SW480 (cell line): ENCODE data around the gene LASP1NB.
"Not testable (repeated sequence)": the region's sequence is repeated elsewhere in the genome, so short reads cannot be mapped to it uniquely, and the experiment has no call there.

Experiments
- DNase-seq: peaks from one replicate; pipeline ENCODE4 v3.0.0-alpha.2; 2016; ENCODE audit warnings: low spot score

Gene LASP1NB

DNA sequence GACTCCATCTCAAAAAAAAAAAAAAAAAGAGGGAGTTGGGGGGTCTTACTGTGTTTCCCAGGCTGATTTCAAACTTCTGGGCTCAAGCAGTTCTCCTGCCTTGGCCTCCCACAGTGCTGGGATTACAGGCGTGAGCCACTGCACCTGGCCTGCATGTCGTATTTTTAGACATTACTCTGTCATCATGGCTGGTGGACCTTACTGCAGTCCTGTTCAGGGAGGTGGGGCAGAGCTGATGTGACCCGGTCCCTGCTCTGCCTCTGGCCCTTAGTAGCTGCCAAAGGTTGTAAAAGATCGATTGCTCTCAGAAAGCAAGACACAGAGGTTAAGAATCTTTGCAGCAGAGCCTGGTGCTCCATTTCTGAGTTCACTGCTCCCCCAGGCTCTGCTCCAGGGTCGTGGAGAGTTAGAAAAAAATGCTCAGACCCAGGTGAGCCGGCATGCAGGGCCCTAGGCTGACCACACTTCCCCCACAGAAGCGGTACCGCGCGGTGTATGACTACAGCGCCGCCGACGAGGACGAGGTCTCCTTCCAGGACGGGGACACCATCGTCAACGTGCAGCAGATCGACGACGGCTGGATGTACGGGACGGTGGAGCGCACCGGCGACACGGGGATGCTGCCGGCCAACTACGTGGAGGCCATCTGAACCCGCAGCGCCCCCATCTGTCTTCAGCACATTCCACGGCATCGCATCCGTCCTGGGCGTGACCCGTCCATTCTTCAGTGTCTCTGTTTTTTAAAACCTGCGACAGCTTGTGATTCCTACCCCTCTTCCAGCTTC lies 7.1 kb upstream of the LASP1NB start:
- no peak for DNase-seq

GRCh38 chr17:38918916-38919315 lies 6.5 kb upstream of the LASP1NB start:
- no peak for DNase-seq

DNA sequence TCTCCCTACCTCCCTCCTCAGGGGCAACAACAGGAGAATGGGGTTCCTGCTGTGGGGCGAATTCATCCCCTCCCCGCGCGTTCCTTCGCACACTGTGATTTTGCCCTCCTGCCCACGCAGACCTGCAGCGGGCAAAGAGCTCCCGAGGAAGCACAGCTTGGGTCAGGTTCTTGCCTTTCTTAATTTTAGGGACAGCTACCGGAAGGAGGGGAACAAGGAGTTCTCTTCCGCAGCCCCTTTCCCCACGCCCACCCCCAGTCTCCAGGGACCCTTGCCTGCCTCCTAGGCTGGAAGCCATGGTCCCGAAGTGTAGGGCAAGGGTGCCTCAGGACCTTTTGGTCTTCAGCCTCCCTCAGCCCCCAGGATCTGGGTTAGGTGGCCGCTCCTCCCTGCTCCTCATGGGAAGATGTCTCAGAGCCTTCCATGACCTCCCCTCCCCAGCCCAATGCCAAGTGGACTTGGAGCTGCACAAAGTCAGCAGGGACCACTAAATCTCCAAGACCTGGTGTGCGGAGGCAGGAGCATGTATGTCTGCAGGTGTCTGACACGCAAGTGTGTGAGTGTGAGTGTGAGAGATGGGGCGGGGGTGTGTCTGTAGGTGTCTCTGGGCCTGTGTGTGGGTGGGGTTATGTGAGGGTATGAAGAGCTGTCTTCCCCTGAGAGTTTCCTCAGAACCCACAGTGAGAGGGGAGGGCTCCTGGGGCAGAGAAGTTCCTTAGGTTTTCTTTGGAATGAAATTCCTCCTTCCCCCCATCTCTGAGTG lies 5.9 kb upstream of the LASP1NB start:
- DNase-seq, result no peak

DNA sequence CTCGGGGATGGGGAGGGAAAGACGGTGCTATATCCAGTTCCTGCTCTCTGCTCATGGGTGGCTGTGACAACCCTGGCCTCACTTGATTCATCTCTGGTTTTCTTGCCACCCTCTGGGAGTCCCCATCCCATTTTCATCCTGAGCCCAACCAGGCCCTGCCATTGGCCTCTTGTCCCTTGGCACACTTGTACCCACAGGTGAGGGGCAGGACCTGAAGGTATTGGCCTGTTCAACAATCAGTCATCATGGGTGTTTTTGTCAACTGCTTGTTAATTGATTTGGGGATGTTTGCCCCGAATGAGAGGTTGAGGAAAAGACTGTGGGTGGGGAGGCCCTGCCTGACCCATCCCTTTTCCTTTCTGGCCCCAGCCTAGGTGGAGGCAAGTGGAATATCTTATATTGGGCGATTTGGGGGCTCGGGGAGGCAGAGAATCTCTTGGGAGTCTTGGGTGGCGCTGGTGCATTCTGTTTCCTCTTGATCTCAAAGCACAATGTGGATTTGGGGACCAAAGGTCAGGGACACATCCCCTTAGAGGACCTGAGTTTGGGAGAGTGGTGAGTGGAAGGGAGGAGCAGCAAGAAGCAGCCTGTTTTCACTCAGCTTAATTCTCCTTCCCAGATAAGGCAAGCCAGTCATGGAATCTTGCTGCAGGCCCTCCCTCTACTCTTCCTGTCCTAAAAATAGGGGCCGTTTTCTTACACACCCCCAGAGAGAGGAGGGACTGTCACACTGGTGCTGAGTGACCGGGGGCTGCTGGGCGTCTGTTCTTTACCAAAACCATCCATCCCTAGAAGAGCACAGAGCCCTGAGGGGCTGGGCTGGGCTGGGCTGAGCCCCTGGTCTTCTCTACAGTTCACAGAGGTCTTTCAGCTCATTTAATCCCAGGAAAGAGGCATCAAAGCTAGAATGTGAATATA lies 4.8 kb upstream of the LASP1NB start:
- DNase-seq, result no peak

DNA sequence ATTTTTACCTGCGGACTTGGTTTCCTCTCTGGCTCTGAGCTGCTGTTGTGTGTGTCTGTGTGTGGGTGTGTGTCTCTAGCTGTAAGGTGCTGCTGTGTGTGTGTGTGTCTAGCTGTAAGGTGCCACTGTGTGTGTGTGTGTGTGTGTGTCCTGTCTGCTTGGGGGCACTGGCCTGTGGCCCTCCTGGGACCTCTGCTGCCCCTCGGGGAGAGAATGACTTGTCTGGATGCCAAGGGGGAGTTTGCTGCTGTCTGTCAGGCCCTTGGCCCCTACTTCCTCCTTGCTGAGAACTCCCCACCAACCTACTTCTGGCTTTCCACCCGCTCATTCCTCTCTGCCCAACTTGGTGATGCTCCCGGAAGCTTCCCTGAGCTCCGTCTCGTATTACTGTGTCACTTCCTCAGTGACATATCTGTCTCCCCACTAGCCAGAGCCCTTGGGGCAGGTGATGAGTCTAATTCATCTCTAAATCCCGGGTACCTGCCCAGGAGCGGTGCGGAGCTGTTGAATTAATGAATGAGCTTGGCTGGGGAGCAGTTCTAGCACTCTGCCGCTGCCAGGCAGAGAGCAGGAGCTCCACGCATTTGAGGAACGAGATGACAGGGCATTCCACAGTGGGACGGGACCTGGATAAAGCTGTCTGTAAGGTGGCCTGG lies 3.5 kb upstream of the LASP1NB start:
- no peak for DNase-seq

DNA sequence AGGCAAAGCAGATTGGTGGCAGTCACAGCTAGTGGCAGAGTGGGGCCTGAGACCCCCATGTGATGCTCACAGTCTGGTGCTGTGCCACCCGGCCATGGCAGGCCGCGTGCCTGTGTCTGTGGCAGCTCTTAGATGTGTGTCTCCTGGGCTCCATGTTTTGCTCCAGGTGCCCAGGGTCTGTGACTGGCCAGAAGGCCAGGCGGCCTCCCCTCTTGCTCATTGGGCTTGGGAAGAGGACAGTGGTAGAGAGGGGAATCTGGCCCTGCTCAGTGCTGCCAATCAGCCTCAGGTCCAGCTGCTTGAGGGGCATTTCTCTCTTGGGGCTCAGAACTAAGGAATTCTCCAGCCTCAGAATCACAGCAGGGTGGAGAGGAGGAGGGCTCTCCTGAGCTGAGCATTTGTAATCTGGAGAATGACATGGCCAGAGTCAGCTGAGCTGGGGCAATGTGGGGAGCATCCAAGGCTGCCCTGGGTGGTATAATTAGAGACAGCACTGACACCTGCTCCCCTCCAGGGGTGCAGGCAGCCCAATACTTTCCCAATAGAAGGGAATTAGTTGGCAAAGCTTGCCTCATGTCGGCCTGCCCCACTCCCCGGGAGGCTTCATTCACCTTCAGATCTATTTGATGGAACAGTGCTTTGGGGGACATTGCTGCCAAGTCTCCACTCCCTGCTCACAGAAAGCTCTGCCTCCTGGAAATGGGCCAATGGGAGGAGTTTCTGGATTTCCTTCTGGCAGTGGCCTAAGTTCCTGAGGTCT lies 2.7 kb upstream of the LASP1NB start:
- peak; percentile 27 for DNase-seq

- no peak for DNase-seq
Observed at GRCh38 chr17:38926293-38927070, 1.1 kb downstream of the LASP1NB start.

DNA sequence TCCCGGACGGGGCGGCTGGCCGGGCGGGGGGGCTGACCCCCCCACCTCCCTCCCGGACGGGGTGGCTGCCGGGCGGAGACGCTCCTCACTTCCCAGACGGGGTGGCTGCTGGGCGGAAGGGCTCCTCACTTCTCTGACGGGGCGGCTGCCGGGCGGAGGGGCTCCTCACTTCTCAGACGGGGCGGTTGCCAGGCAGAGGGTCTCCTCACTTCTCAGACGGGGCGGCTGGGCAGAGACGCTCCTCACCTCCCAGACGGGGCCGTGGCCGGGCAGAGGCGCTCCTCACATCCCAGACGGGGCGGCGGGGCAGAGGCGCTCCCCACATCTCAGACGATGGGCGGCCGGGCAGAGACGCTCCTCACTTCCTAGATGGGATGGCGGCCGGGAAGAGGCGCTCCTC lies 5.4 kb downstream of the LASP1NB start:
- not testable (repeated sequence) for DNase-seq

- not testable (repeated sequence) for DNase-seq
Observed at GRCh38 chr17:38933962-38934361, 8.5 kb downstream of the LASP1NB start.

DNA sequence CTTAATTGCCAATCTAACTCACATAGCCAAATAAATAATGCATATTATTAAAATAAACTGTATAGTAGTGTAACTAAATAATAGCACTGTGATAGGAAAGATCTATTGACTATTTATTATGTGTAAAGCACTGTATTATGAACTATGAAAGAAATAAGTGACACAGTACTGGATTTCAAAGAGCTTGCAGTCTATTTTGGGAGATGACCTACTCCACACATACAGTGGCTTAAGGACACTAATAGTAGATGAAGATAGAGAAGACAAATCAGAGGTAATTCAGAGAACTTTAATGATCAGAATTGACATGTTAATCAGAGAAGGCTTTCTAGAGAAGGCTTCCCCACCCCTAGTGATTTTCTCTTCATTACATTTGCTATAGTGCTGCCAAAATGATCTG lies 14.6 kb downstream of the LASP1NB start:
- no peak for DNase-seq

DNA sequence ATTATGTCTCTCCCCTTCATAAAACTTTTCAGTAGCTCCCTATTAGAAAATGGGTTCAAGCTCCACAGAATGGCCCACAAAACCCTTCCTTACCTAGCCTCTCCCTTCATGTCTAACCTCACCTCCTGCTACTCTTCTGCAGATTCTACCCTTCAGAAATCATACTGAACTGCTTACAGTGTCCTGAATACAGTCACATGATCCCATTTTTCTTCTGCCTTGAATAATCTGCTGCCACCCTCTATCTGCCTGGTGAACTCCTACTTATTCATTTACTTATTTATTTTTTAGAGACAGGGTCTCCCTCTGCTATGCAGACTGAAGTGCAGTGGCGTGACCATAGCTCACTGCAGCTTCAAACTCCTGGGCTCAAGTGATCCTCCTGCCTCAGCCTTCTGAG lies 15.0 kb downstream of the LASP1NB start:
- no peak for DNase-seq

DNA sequence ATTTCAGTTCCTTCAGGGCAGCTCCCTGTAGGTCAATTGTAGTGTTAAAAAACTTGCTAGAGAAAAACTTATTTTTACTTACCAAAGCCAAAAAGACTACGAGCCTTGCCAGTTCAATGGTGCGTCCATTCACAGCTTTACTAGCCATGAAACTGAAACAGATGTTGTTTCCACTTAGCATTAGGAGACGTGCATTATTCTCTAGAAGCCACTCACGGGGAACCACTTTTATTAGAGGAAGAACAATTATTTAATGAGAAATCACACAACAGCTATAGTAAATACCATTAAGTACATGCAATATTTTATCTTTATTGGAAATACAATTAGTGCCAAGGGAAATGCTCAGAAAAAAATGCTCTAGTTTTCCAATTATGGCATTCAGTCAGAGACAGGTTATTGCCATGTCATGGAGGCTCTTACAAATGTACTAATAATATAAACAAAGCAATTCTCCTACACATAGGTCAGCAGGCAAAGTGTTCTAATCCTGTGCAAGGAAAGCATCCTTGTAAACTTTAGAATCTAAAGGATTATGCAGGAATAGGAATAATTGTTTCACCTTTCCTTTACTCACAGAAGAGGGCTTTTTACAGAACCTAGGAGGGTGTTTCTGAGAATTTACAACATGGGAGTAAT lies 17.4 kb downstream of the LASP1NB start:
- no peak for DNase-seq

- no peak for DNase-seq
Observed at GRCh38 chr17:38943607-38944006, 18.2 kb downstream of the LASP1NB start.

GRCh38 chr17:38947189-38947588 lies 21.8 kb downstream of the LASP1NB start:
- DNase-seq, result no peak

GRCh38 chr17:38953800-38954199 lies 28.4 kb downstream of the LASP1NB start:
- not testable (repeated sequence) for DNase-seq

GRCh38 chr17:38958326-38958725 lies 32.9 kb downstream of the LASP1NB start:
- no peak for DNase-seq

- DNase-seq, result no peak
Observed at GRCh38 chr17:38958756-38959155, 33.3 kb downstream of the LASP1NB start.

DNA sequence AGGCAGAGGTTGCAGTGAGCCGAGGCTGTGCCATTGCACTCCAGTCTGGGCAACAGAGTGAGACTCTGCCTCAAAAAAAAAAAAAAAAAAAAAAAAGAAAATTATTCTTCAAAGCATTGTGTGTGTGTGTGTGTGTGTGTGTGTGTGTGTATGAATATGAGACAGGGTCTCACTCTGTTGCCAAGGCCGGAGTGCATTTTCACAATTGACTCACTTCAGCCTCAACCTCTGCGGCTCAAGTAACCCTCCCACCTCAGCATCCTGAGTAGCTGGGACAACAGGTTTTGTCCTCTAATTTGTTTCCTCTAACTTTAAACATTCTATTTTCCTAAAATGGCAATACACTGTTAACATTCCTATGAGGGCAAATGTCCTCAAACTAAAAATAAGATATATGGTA lies 34.1 kb downstream of the LASP1NB start:
- no peak for DNase-seq

GRCh38 chr17:38960402-38960801 lies 35.0 kb downstream of the LASP1NB start:
- no peak for DNase-seq

GRCh38 chr17:38961413-38961812 lies 36.0 kb downstream of the LASP1NB start:
- DNase-seq, result no peak
